H1 (cell line): ENCODE measurements around the gene TAGLN3. TPM values are rescaled to one million over a fixed set of nuclear protein-coding genes. Genes with fewer than 3 reads are reported as not detected.

Experiments used
- CTCF ChIA-PET: fragments of 300-600 bp; sonication (Branson Sonifier 250); formaldehyde crosslinking; loops from one replicate; lab custom pipeline; 2021; ENCODE audit not compliant: partially characterized antibody; lab: Charles Lee
- POLR2A ChIA-PET: fragments of 300-600 bp; sonication (Branson Sonifier 250); formaldehyde crosslinking; loops from one replicate; lab custom pipeline; 2021; ENCODE audit warnings: inconsistent platforms; ENCODE audit not compliant: partially characterized antibody; lab: Charles Lee
- DNase-seq, 2 experiments: peaks; one replicate each; pipeline versions ENCODE4 v3.0.0 to v3.0.0-alpha.2; 2010 to 2022; ENCODE audit warnings: low spot score in 2 of 2, low read depth in 1 of 2, mixed read lengths in 1 of 2
- FAIRE-seq: peaks from 2 replicates; lab custom pipeline; 2011; peaks lifted over from hg19 to GRCh38; lab: Jason Lieb, UNC
- H2AFZ ChIP-seq: 2 replicates; pipeline ENCODE4 v1.8.1; 2012; ENCODE audit warnings: low read length, inconsistent platforms
- H2AK5ac ChIP-seq: 2 replicates; pipeline ENCODE4 v1.6.1; 2013; ENCODE audit warnings: low read depth, low read length
- H2BK120ac ChIP-seq: replicated peaks from 2 replicates; pipeline ENCODE3; 2013; ENCODE audit warnings: low read depth, low read length, inconsistent platforms
- H2BK12ac ChIP-seq: 2 replicates; pipeline ENCODE4 v1.6.1; 2013; ENCODE audit warnings: low read depth, low read length
- H2BK15ac ChIP-seq: 2 replicates; pipeline ENCODE4 v1.6.1; 2013; ENCODE audit warnings: low read length
- H2BK20ac ChIP-seq: 2 replicates; pipeline ENCODE4 v1.6.1; 2013; ENCODE audit warnings: low read length
- H2BK5ac ChIP-seq: 2 replicates; pipeline ENCODE4 v1.6.1; 2013; ENCODE audit warnings: low read depth, low read length
- H3K14ac ChIP-seq: 2 replicates; pipeline ENCODE4 v1.6.1; 2013; ENCODE audit warnings: inconsistent platforms; ENCODE audit not compliant: insufficient read length
- H3K18ac ChIP-seq: 2 replicates; pipeline ENCODE4 v1.6.1; 2013; ENCODE audit warnings: low read length; ENCODE audit errors: extremely low read depth
- H3K23ac ChIP-seq: 2 replicates; pipeline ENCODE4 v1.6.1; 2013; ENCODE audit warnings: inconsistent platforms; ENCODE audit not compliant: insufficient read length
- H3K23me2 ChIP-seq: 2 replicates; pipeline ENCODE4 v1.6.1; 2013; ENCODE audit warnings: low read depth, low read length
- H3K27ac ChIP-seq: 2 replicates; pipeline ENCODE4 v1.6.1; 2011; ENCODE audit warnings: low read depth, low read length, inconsistent platforms
- H3K27me3 ChIP-seq, 4 experiments: replicated peaks in 1 of 4; 1 replicate in 1 of 4; 2 replicates in 3 of 4; pipeline versions ENCODE4 v1.6.1 to v1.8.1; 2011 to 2013; ENCODE audit warnings: low read length in 3 of 4, mild to moderate bottlenecking in 3 of 4, inconsistent platforms in 2 of 4, mixed read lengths in 2 of 4, moderate library complexity in 1 of 4; ENCODE audit not compliant: control insufficient read depth in 3 of 4, insufficient read depth in 3 of 4; ENCODE audit errors: extremely low read depth in 1 of 4
- H3K36me3 ChIP-seq, 4 experiments: 2 replicates each; pipeline versions ENCODE4 v1.6.1 to v1.8.1; 2011 to 2013; ENCODE audit warnings: mild to moderate bottlenecking in 4 of 4, low read length in 3 of 4, moderate library complexity in 2 of 4, control low read depth in 1 of 4, inconsistent platforms in 1 of 4; ENCODE audit not compliant: insufficient read depth in 4 of 4, control insufficient read depth in 2 of 4
- H3K4ac ChIP-seq: replicated peaks from 2 replicates; pipeline ENCODE3; 2013; ENCODE audit warnings: low read length, low read depth, mixed read lengths, inconsistent platforms; ENCODE audit not compliant: insufficient read length
- H3K4me1 ChIP-seq, 4 experiments: replicated peaks in 1 of 4; 1 replicate in 1 of 4; 2 replicates in 3 of 4; pipeline versions ENCODE4 v1.6.1 to v1.8.1; 2011 to 2013; ENCODE audit warnings: low read length in 3 of 4, inconsistent platforms in 2 of 4, mixed read lengths in 1 of 4; ENCODE audit not compliant: insufficient read depth in 4 of 4, control insufficient read depth in 3 of 4
- H3K4me2 ChIP-seq, 2 experiments: 2 replicates each; pipeline versions ENCODE4 v1.6.1 to v1.8.1; 2011 to 2013; ENCODE audit warnings: low read depth in 2 of 2, low read length in 2 of 2, control low read depth in 1 of 2, inconsistent platforms in 1 of 2, mild to moderate bottlenecking in 1 of 2; ENCODE audit not compliant: insufficient read depth in 1 of 2
- H3K4me3 ChIP-seq, 4 experiments: fragments of 200-600, 300-600 bp in 1 of 4; sonication (generic), shearing (Covaris generic), sonication (Bioruptor Twin) in 1 of 4; 2 replicates each; pipeline versions ENCODE4 v1.5.1 to v1.8.1; 2011 to 2016; ENCODE audit warnings: low read length in 4 of 4, low read depth in 3 of 4, control low read depth in 2 of 4, inconsistent platforms in 2 of 4, mild to moderate bottlenecking in 2 of 4, mixed read lengths in 1 of 4, moderate library complexity in 1 of 4; ENCODE audit not compliant: insufficient read depth in 2 of 4; ENCODE audit errors: extremely low read depth in 1 of 4
- H3K56ac ChIP-seq: replicated peaks from 2 replicates; pipeline ENCODE3; 2013; ENCODE audit warnings: low read depth, mild to moderate bottlenecking, mixed read lengths, low read length, inconsistent platforms; ENCODE audit not compliant: insufficient read length
- H3K79me1 ChIP-seq: 2 replicates; pipeline ENCODE4 v1.6.1; 2013; ENCODE audit warnings: low read depth, low read length, control low read depth
- H3K79me2 ChIP-seq, 2 experiments: 2 replicates each; pipeline versions ENCODE4 v1.6.1 to v1.8.1; 2012 to 2013; ENCODE audit warnings: low read length in 2 of 2, mild to moderate bottlenecking in 2 of 2, inconsistent platforms in 1 of 2; ENCODE audit not compliant: insufficient read depth in 2 of 2, control insufficient read depth in 1 of 2
- H3K9ac ChIP-seq, 4 experiments: replicated peaks in 1 of 4; 1 replicate in 1 of 4; 2 replicates in 3 of 4; pipeline versions ENCODE4 v1.6.1 to v1.8.1; 2011 to 2013; ENCODE audit warnings: low read depth in 3 of 4, low read length in 3 of 4, control low read depth in 2 of 4, mild to moderate bottlenecking in 2 of 4, moderate library complexity in 2 of 4, inconsistent platforms in 1 of 4; ENCODE audit errors: extremely low read depth in 1 of 4
- H3K9me3 ChIP-seq, 2 experiments: 2 replicates each; pipeline versions ENCODE4 v1.6.1 to v1.8.1; 2012 to 2013; ENCODE audit warnings: mild to moderate bottlenecking in 2 of 2, moderate library complexity in 2 of 2, control low read depth in 1 of 2, inconsistent platforms in 1 of 2, low read depth in 1 of 2, low read length in 1 of 2, mixed read lengths in 1 of 2; ENCODE audit not compliant: insufficient read depth in 2 of 2
- H4K20me1 ChIP-seq, 2 experiments: replicated peaks in 1 of 2; 2 replicates each; pipeline versions ENCODE3 to v1.8.1; 2011 to 2013; ENCODE audit warnings: inconsistent platforms in 2 of 2, low read length in 2 of 2, mild to moderate bottlenecking in 1 of 2; ENCODE audit not compliant: insufficient read depth in 2 of 2, control insufficient read depth in 1 of 2
- H4K5ac ChIP-seq: 2 replicates; pipeline ENCODE4 v1.6.1; 2013; ENCODE audit warnings: low read length, low read depth, mixed read lengths, inconsistent platforms; ENCODE audit not compliant: insufficient read length
- H4K8ac ChIP-seq: 2 replicates; pipeline ENCODE4 v1.8.0; 2013; ENCODE audit warnings: mild to moderate bottlenecking, moderate library complexity, low read length, inconsistent platforms; ENCODE audit not compliant: insufficient read depth; ENCODE audit errors: extremely low read depth
- H4K91ac ChIP-seq: replicated peaks from 2 replicates; pipeline ENCODE3; 2013; ENCODE audit warnings: low read length, mixed read lengths, inconsistent platforms; ENCODE audit not compliant: insufficient read length
- BRCA1 ChIP-seq: IDR thresholded peaks from 2 replicates; pipeline ENCODE4 v1.6.1; 2012; ENCODE audit warnings: low read depth, low read length, improper control_type of control experiment
- SIN3A ChIP-seq, 2 experiments: IDR thresholded peaks in 1 of 2; conservative IDR thresholded peaks in 1 of 2; 2 replicates each; pipeline ENCODE4 v1.6.1; 2011 to 2012; ENCODE audit warnings: low read length in 2 of 2, improper control_type of control experiment in 1 of 2, low read depth in 1 of 2, mild to moderate bottlenecking in 1 of 2
- WGBS, 2 experiments: shearing (Covaris generic) in 1 of 2; methylation state at CpG; one replicate each; pipeline versions ENCODE4 v1.1.6 to v1.1.7; 2013 to 2015; ENCODE audit warnings: low lambda C conversion rate in 2 of 2, mixed read lengths in 2 of 2, inconsistent platforms in 1 of 2, low coverage in 1 of 2, missing lambda C conversion rate in 1 of 2; ENCODE audit not compliant: insufficient replicate concordance in 2 of 2, insufficient coverage in 1 of 2, insufficient read length in 1 of 2; ENCODE audit errors: extremely low coverage in 1 of 2, missing lambda C conversion rate in 1 of 2; 5-methylcytosine and 5-hydroxymethylcytosine counted together
- polyA plus RNA-seq, 7 experiments: library from polyadenylated mRNA; depleted of rRNA in 3 of 7; stranded (reverse) in 5 of 7; unstranded in 2 of 7; fragments of >200 nt in 5 of 7; fragments of 200-250 nt in 2 of 7; gene quantifications; 1 replicate in 5 of 7; 2 replicates in 1 of 7; 4 replicates in 1 of 7; pipeline versions ENCODE4 v1.2.1 to v1.2.3, GENCODE V29; 2011 to 2013; ENCODE audit warnings: missing spikeins in 2 of 7, mixed read lengths in 2 of 7
- total RNA-seq: library from RNA; stranded (reverse); fragmentation: NEBNext Ultra II Directional; extraction: Animal tissue kit (Norgen Biotek cat#: 25700); gene quantifications from 2 replicates; pipeline ENCODE4 v1.2.1, GENCODE V29; 2021

The TAGLN3 gene
- total and polyA plus RNA-seq, 2 of the 8 experiments (the other 6 are each of a cell fraction or from before 2014, with no cell fraction given): 6.3 to 7.5 TPM

DNA sequence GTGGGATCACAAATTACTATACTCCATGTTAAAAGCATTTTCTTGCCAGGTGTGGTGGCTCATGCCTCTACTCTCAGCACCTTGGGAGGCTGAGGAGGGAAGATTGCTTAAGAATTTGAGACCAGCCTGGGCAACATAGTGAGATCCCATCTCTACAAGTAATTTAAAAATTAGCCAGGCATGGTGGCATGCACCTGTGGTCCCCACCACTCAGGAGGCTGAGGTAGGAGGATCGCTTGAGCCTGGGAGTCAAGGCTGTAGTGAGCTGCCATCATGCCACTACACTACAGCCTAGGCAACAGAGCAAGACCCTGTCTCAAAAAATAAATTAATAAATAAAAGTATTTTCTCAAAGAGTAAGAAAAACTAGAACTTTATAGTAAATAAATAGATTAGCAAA lies 42.8 kb upstream of the TAGLN3 start:
- Histone ChIP-seq H3K4ac (no peak overlapping the region), H2BK5ac (no peak overlapping the region), H3K18ac (no peak overlapping the region), H2AK5ac (no peak overlapping the region), H2BK20ac (0 out of 2 replicates have a peak overlapping the region, but pooled peaks have one; percentile 62), H3K9me3 (no peaks in the 10 kb centered on the region), H4K5ac (no peak overlapping the region), H3K36me3 (no peaks in the 10 kb centered on the region), H2BK15ac (no peak overlapping the region), H2BK120ac (no peak overlapping the region), H3K79me1 (no peaks in the 10 kb centered on the region), H3K23me2 (no peaks in the 10 kb centered on the region), H4K91ac (no peak overlapping the region), H3K4me2 (no peak overlapping the region), H2BK12ac (no peak overlapping the region), H3K4me1 (peaks cover 0 to 15% (median 11%) of the 10 kb centered on the region in 4 experiments; a peak in 4 of 7 replicates), H3K9ac (no peak overlapping the region), H3K23ac (no peak overlapping the region), H3K14ac (no peak overlapping the region), H3K56ac (no peak overlapping the region), H2AFZ (no peak overlapping the region), H3K27ac (no peak overlapping the region), H3K27me3 (peaks cover 0 to 11% (median 10%) of the 10 kb centered on the region in 4 experiments; a peak in 5 of 7 replicates), H3K4me3 (no peak overlapping the region), H4K8ac (no peak overlapping the region), H3K79me2 (no peaks in the 10 kb centered on the region), H4K20me1 (no peaks in the 10 kb centered on the region)
- 100% methylated on average over 1 of the region's 1 CpG; no CpG with 5 or more reads in 1 of the 2 experiments for WGBS, 2 experiments
- no peak for FAIRE-seq
- ChIA-PET POLR2A (no interaction called here), CTCF (interaction anchor here (0.7 to 7.0 kb wide), 6 partner anchors 11 to 286 kb away, joined by 3 to 45 read pairs (median 3); no protein-coding TSS in a partner anchor)
- no peak for DNase-seq
- no peak for TF ChIP-seq SIN3A (conservative IDR thresholded peaks at IDR 0.05 in 1 of 2, IDR thresholded peaks at IDR 0.05 in 1 of 2; ENCODE audit: low read depth in 1 of 2, low read length in 2 of 2)
- TF ChIP-seq BRCA1: no peak
